ENCODE results near the gene INPP4A. TPM values are rescaled to one million over a fixed set of nuclear protein-coding genes. Genes with fewer than 3 reads are reported as not detected.

The INPP4A gene
- polyA plus RNA-seq, 2 of the 4 experiments (the other 2 are of a cell fraction), result 9.4 to 16.0 TPM

- TF ChIP-seq, protein P1, sequence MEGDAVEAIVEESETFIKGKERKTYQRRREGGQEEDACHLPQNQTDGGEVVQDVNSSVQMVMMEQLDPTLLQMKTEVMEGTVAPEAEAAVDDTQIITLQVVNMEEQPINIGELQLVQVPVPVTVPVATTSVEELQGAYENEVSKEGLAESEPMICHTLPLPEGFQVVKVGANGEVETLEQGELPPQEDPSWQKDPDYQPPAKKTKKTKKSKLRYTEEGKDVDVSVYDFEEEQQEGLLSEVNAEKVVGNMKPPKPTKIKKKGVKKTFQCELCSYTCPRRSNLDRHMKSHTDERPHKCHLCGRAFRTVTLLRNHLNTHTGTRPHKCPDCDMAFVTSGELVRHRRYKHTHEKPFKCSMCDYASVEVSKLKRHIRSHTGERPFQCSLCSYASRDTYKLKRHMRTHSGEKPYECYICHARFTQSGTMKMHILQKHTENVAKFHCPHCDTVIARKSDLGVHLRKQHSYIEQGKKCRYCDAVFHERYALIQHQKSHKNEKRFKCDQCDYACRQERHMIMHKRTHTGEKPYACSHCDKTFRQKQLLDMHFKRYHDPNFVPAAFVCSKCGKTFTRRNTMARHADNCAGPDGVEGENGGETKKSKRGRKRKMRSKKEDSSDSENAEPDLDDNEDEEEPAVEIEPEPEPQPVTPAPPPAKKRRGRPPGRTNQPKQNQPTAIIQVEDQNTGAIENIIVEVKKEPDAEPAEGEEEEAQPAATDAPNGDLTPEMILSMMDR (IDR thresholded peaks at IDR 0.05), result no peak
- TF ChIP-seq, protein P2, sequence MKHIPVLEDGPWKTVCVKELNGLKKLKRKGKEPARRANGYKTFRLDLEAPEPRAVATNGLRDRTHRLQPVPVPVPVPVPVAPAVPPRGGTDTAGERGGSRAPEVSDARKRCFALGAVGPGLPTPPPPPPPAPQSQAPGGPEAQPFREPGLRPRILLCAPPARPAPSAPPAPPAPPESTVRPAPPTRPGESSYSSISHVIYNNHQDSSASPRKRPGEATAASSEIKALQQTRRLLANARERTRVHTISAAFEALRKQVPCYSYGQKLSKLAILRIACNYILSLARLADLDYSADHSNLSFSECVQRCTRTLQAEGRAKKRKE (CRISPR knock-in tag; IDR thresholded peaks at IDR 0.05; ENCODE audit: low read depth), result no peak
- TF ChIP-seq, protein P3, sequence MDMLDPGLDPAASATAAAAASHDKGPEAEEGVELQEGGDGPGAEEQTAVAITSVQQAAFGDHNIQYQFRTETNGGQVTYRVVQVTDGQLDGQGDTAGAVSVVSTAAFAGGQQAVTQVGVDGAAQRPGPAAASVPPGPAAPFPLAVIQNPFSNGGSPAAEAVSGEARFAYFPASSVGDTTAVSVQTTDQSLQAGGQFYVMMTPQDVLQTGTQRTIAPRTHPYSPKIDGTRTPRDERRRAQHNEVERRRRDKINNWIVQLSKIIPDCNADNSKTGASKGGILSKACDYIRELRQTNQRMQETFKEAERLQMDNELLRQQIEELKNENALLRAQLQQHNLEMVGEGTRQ (IDR thresholded peaks at IDR 0.05), result no peak
Measured at GRCh38 chr2:98583276-98583675, 138.6 kb downstream of the INPP4A start (continued).

GRCh38 chr2:98583816-98584618, 139.4 kb downstream of the INPP4A start:
- ChIA-PET POLR2A (no interaction called here), CTCF (interaction anchor here (0.8 to 1.5 kb wide), 2 partner anchors 15 to 171 kb away, joined by 4 read pairs; no protein-coding TSS in a partner anchor)
- no peak overlapping the region for H3K27ac ChIP-seq
- 78% methylated on average over 8 of the region's 10 CpGs for WGBS (ENCODE audit: missing lambda C conversion rate)
- no peak for TF ChIP-seq MAFK (IDR thresholded peaks at IDR 0.05; ENCODE audit: partially characterized antibody)
- TF ChIP-seq, protein P4, sequence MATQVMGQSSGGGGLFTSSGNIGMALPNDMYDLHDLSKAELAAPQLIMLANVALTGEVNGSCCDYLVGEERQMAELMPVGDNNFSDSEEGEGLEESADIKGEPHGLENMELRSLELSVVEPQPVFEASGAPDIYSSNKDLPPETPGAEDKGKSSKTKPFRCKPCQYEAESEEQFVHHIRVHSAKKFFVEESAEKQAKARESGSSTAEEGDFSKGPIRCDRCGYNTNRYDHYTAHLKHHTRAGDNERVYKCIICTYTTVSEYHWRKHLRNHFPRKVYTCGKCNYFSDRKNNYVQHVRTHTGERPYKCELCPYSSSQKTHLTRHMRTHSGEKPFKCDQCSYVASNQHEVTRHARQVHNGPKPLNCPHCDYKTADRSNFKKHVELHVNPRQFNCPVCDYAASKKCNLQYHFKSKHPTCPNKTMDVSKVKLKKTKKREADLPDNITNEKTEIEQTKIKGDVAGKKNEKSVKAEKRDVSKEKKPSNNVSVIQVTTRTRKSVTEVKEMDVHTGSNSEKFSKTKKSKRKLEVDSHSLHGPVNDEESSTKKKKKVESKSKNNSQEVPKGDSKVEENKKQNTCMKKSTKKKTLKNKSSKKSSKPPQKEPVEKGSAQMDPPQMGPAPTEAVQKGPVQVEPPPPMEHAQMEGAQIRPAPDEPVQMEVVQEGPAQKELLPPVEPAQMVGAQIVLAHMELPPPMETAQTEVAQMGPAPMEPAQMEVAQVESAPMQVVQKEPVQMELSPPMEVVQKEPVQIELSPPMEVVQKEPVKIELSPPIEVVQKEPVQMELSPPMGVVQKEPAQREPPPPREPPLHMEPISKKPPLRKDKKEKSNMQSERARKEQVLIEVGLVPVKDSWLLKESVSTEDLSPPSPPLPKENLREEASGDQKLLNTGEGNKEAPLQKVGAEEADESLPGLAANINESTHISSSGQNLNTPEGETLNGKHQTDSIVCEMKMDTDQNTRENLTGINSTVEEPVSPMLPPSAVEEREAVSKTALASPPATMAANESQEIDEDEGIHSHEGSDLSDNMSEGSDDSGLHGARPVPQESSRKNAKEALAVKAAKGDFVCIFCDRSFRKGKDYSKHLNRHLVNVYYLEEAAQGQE (IDR thresholded peaks at IDR 0.05), result no peak
- no peak for TF ChIP-seq RFX5 (IDR thresholded peaks at IDR 0.05)
- no peak for TF ChIP-seq CHD2 (IDR thresholded peaks at IDR 0.05; ENCODE audit: low read length, partially characterized antibody)
- no peak for TF ChIP-seq SMC3 (IDR thresholded peaks at IDR 0.05)
- no peak for TF ChIP-seq ZFP36 (IDR thresholded peaks at IDR 0.05; ENCODE audit: borderline replicate concordance, partially characterized antibody)
- TF ChIP-seq TP53 (CRISPR knock-in tag; IDR thresholded peaks at IDR 0.05), result no peak
- no peak for TF ChIP-seq ZNF302 (CRISPR knock-in tag; IDR thresholded peaks at IDR 0.05)
- FAIRE-seq (no peak), DNase-seq (ENCODE audit: low read depth in 1 of 2, low spot score in 1 of 2) (no peak), ATAC-seq (no peak)
- H3K4me2 ChIP-seq, result no peak overlapping the region
- H3K4me1 ChIP-seq, result no peaks in the 10 kb centered on the region
- no peaks in the 10 kb centered on the region for H3K9me3 ChIP-seq
- H3K4me3 ChIP-seq, result no peak overlapping the region

DNA sequence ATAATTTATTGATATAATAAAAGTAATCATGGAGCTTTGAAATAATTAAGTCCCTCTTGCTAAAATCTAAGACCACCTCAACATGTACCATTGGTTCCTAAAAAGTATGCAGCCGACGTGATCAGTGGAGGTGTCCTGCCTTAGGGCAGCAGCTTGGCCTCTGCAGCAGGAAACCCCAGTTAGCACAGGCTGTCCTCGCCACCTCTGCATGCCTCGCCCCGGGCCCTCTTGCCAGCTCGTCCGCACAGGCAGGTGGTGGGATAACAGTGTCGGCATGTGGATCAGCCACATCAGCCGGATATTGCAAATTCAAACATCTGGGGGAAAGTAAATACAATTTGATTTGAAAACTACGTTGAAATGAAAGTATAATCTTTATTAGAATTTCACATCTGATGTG, 140.7 kb downstream of the INPP4A start:
- Histone ChIP-seq H3K9me3 (no peaks in the 10 kb centered on the region), H3K4me3 (no peak overlapping the region), H3K4me2 (no peak overlapping the region), H3K27ac (no peak overlapping the region), H3K4me1 (no peaks in the 10 kb centered on the region)
- TF ChIP-seq PHF8 (IDR thresholded peaks at IDR 0.05; ENCODE audit: borderline replicate concordance, low read depth), result no peak
- TF ChIP-seq BHLHE40 (IDR thresholded peaks at IDR 0.05; ENCODE audit: low read depth, low read length), result no peak
- no peak for TF ChIP-seq NFE2L2 (conservative IDR thresholded peaks at IDR 0.05; ENCODE audit: low read length)
- no peak for TF ChIP-seq HOXA7 (CRISPR knock-in tag; IDR thresholded peaks at IDR 0.05)
- TF ChIP-seq MAX (IDR thresholded peaks at IDR 0.05), result no peak
- TF ChIP-seq, protein P5, sequence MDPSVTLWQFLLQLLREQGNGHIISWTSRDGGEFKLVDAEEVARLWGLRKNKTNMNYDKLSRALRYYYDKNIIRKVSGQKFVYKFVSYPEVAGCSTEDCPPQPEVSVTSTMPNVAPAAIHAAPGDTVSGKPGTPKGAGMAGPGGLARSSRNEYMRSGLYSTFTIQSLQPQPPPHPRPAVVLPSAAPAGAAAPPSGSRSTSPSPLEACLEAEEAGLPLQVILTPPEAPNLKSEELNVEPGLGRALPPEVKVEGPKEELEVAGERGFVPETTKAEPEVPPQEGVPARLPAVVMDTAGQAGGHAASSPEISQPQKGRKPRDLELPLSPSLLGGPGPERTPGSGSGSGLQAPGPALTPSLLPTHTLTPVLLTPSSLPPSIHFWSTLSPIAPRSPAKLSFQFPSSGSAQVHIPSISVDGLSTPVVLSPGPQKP (IDR thresholded peaks at IDR 0.05; ENCODE audit: low read depth, low read length), result no peak
- no peak for TF ChIP-seq JUNB (IDR thresholded peaks at IDR 0.05)
- no peak for TF ChIP-seq SREBF2 (IDR thresholded peaks at IDR 0.05)
- TF ChIP-seq EHF (CRISPR knock-in tag; IDR thresholded peaks at IDR 0.05), result no peak
- no peak for TF ChIP-seq NPAS2 (CRISPR knock-in tag; IDR thresholded peaks at IDR 0.05; ENCODE audit: borderline replicate concordance)
- no peak for TF ChIP-seq ZNF302 (CRISPR knock-in tag; IDR thresholded peaks at IDR 0.05)
- TF ChIP-seq PBX3 (IDR thresholded peaks at IDR 0.05), result no peak
- 93% methylated on average over 10 of the region's 10 CpGs for WGBS (ENCODE audit: missing lambda C conversion rate)
- DNase-seq (ENCODE audit: low read depth in 1 of 2, low spot score in 1 of 2) (no peak), ATAC-seq (no peak), FAIRE-seq (no peak)
- ChIA-PET CTCF (interaction anchor here (0.7 to 1.3 kb wide), 3 partner anchors 7 to 17 kb away, joined by 3 read pairs; no protein-coding TSS in a partner anchor), POLR2A (no interaction called here)
